ENCODE data around the gene RASGRP1.

The RASGRP1 gene

GRCh38 chr15:38453971-38454695 is 110.5 kb downstream of the RASGRP1 start, which contains the start of gene FAM98B:
Gene FAM98B, plus strand, starts transcription at chr15:38454127. Its CDS starts 35 bp downstream, at chr15:38454162.
- ChIA-PET CTCF (interaction anchor here (0.7 to 2.4 kb wide), 4 partner anchors 13 to 1414 kb away, joined by 3 to 12 read pairs (median 5); no protein-coding TSS in a partner anchor), POLR2A (ENCODE audit: low non-redundant PET) (interaction anchor here (1.1 kb wide), 1 partner anchor 12 kb away, joined by 3 read pairs; no protein-coding TSS in a partner anchor)
- peak; percentile 83 for DNase-seq (ENCODE audit: low spot score)
- peak; percentile 44 for TF ChIP-seq CTCF (conservative IDR thresholded peaks at IDR 0.05; ENCODE audit: low read depth)
- H3K27ac ChIP-seq, result peak within 1 kb of the TSS; percentile 94

GRCh38 chr15:38441130-38441519 is 123.5 kb downstream of the RASGRP1 start:
- CTCF ChIA-PET, result interaction anchor here (0.6 to 2.3 kb wide), 5 partner anchors 13 to 250 kb away, joined by 3 to 12 read pairs (median 7); partner anchors contain the start of gene FAM98B
- H3K27ac ChIP-seq, result no peak overlapping the region
- TF ChIP-seq CTCF (conservative IDR thresholded peaks at IDR 0.05; ENCODE audit: low read depth), result no peak
- DNase-seq (ENCODE audit: low spot score), result no peak
- POLR2A ChIA-PET (ENCODE audit: low non-redundant PET), result interaction anchor here (1.3 kb wide), 1 partner anchor 13 kb away, joined by 3 read pairs; the partner anchor contains the start of gene FAM98B

- DNase-seq (ENCODE audit: low spot score), result peak; percentile 57
- TF ChIP-seq CTCF (conservative IDR thresholded peaks at IDR 0.05; ENCODE audit: low read depth), result peak; percentile 98
- CTCF ChIA-PET, result interaction anchor here (0.5 to 2.3 kb wide), 13 partner anchors 14 to 461 kb away, joined by 3 to 12 read pairs (median 4); partner anchors contain the start of gene FAM98B
- H3K27ac ChIP-seq, result no peak overlapping the region
- POLR2A ChIA-PET (ENCODE audit: low non-redundant PET), result no interaction called here
Measured at GRCh38 chr15:38440353-38441129, 124.1 kb downstream of the RASGRP1 start.
